ENCODE results near the gene RTCA.

GRCh38 chr1:100309863-100310262 is 43.8 kb downstream of the RTCA start:
- TF ChIP-seq POLR2A (IDR thresholded peaks at IDR 0.05) (no peak), CTCF (IDR thresholded peaks at IDR 0.05) (no peak), POLR2AphosphoS5 (IDR thresholded peaks at IDR 0.05) (no peak)
